Liver (tissue), 9 donors: Measurements from ENCODE around the gene SORL1. TPM values are rescaled to one million over a fixed set of nuclear protein-coding genes. Genes with fewer than 3 reads are reported as not detected.

ENCODE experiments used
- DNase-seq: peaks from one replicate; pipeline ENCODE4 v3.0.0-alpha.2; 2017; ENCODE audit warnings: low spot score
- H3K27ac ChIP-seq, 2 donors: one replicate each; pipeline ENCODE4 v1.7.0; 2013; ENCODE audit warnings: inconsistent platforms in 2 of 2, low read length in 2 of 2, control low read depth in 1 of 2, low read depth in 1 of 2, mild to moderate bottlenecking in 1 of 2
- H3K27me3 ChIP-seq, 4 donors: one replicate each; pipeline versions ENCODE4 v1.6.1 to v1.7.0; 2013; ENCODE audit warnings: low read length in 3 of 4, inconsistent platforms in 1 of 4, mild to moderate bottlenecking in 1 of 4, moderate library complexity in 1 of 4; ENCODE audit not compliant: control insufficient read depth in 4 of 4, insufficient read depth in 4 of 4
- H3K36me3 ChIP-seq, 4 donors: one replicate each; pipeline versions ENCODE4 v1.6.1 to v1.7.0; 2013; ENCODE audit warnings: low read length in 3 of 4, mild to moderate bottlenecking in 3 of 4, low read depth in 1 of 4, moderate library complexity in 1 of 4; ENCODE audit not compliant: control insufficient read depth in 4 of 4, insufficient read depth in 3 of 4
- H3K4me1 ChIP-seq, 4 donors: one replicate each; pipeline versions ENCODE4 v1.6.1 to v1.7.0; 2013; ENCODE audit warnings: low read length in 3 of 4, mild to moderate bottlenecking in 3 of 4, moderate library complexity in 1 of 4; ENCODE audit not compliant: control insufficient read depth in 4 of 4, insufficient read depth in 4 of 4
- H3K4me3 ChIP-seq, 3 donors: one replicate each; pipeline versions ENCODE4 v1.6.1 to v1.7.0; 2013; ENCODE audit warnings: low read length in 3 of 3, control low read depth in 1 of 3, low read depth in 1 of 3, mild to moderate bottlenecking in 1 of 3
- H3K9ac ChIP-seq, 2 donors: one replicate each; pipeline ENCODE4 v1.7.0; 2013; ENCODE audit warnings: low read length in 2 of 2, mild to moderate bottlenecking in 2 of 2, moderate library complexity in 2 of 2, control low read depth in 1 of 2, low read depth in 1 of 2
- H3K9me3 ChIP-seq, 4 donors: one replicate each; pipeline versions ENCODE4 v1.6.1 to v1.7.0; 2013; ENCODE audit warnings: low read length in 3 of 4; ENCODE audit not compliant: control insufficient read depth in 4 of 4
- FOXA1 ChIP-seq: IDR thresholded peaks from 2 replicates; pipeline ENCODE4 v1.6.1; 2016; ENCODE audit warnings: antibody characterized with exemption
- HNF4A ChIP-seq, 2 donors: conservative IDR thresholded peaks; 2 replicates each; pipeline ENCODE4 v1.6.1; 2016; ENCODE audit warnings: antibody characterized with exemption in 2 of 2, mild to moderate bottlenecking in 2 of 2
- JUND ChIP-seq, 2 donors: IDR thresholded peaks; 2 replicates each; pipeline ENCODE4 v1.6.1; 2016; ENCODE audit warnings: antibody characterized with exemption in 2 of 2
- RAD21 ChIP-seq, 2 donors: IDR thresholded peaks; 2 replicates each; pipeline ENCODE4 v1.6.1; 2016; ENCODE audit warnings: antibody characterized with exemption in 2 of 2, mild to moderate bottlenecking in 2 of 2
- RXRA ChIP-seq, 2 donors: IDR thresholded peaks; 2 replicates each; pipeline ENCODE4 v1.6.1; 2017 to 2018; ENCODE audit warnings: antibody characterized with exemption in 2 of 2, mild to moderate bottlenecking in 1 of 2
- SP1 ChIP-seq: IDR thresholded peaks from 2 replicates; pipeline ENCODE4 v1.6.1; 2018; ENCODE audit warnings: antibody characterized with exemption, mild to moderate bottlenecking
- TAF1 ChIP-seq: conservative IDR thresholded peaks from 2 replicates; pipeline ENCODE4 v1.6.1; 2016; ENCODE audit warnings: antibody characterized with exemption, mild to moderate bottlenecking
- YY1 ChIP-seq: IDR thresholded peaks from 2 replicates; pipeline ENCODE4 v1.6.1; 2016; ENCODE audit warnings: antibody characterized with exemption, mild to moderate bottlenecking
- WGBS: extraction: QIAGEN DNeasy Blood & Tissue Kit; methylation state at CpG from one replicate; pipeline ENCODE4 v1.1.7; 2013; 5-methylcytosine and 5-hydroxymethylcytosine counted together
- polyA plus RNA-seq, 2 donors: library from polyadenylated mRNA; stranded (reverse) in 1 of 2; unstranded in 1 of 2; fragments of 200-250 nt in 1 of 2; fragments of >200 nt in 1 of 2; fragmentation: Nextera tagmentation in 1 of 2; extraction: Ambion mirVana in 1 of 2; gene quantifications; one replicate each; pipeline versions ENCODE4 v1.2.1 to v1.2.3, GENCODE V29; 2013 to 2015
- total RNA-seq, 2 donors: library from RNA; depleted of rRNA; stranded (reverse); fragments of >200 nt; gene quantifications; one replicate each; pipeline ENCODE4 v1.2.3, GENCODE V29; 2014
- TF ChIP-seq, protein P1 (sequence below): fragments of 150-350 bp; IDR thresholded peaks from 2 replicates; pipeline ENCODE4 v1.5.1; 2017; ENCODE audit warnings: improper control_type of control experiment, low read depth, low read length; ENCODE audit not compliant: missing input control
- TF ChIP-seq, protein P2 (sequence below): IDR thresholded peaks from 2 replicates; pipeline ENCODE4 v1.6.1; 2016; ENCODE audit warnings: antibody characterized with exemption, mild to moderate bottlenecking
- TF ChIP-seq, protein P3 (sequence below): IDR thresholded peaks from 2 replicates; pipeline ENCODE4 v1.6.1; 2016; ENCODE audit warnings: antibody characterized with exemption
- TF ChIP-seq, protein P4 (sequence below): IDR thresholded peaks from 2 replicates; pipeline ENCODE4 v1.6.1; 2016; ENCODE audit warnings: antibody characterized with exemption
- donor health status: healthy.
- donor health status: healthy.
- donor health status: healthy.
- donor health status: healthy.
- donor health status: healthy.

Gene SORL1
- total and polyA plus RNA-seq, 4 donors: 14.6 to 124 (median 25.4) TPM

DNA sequence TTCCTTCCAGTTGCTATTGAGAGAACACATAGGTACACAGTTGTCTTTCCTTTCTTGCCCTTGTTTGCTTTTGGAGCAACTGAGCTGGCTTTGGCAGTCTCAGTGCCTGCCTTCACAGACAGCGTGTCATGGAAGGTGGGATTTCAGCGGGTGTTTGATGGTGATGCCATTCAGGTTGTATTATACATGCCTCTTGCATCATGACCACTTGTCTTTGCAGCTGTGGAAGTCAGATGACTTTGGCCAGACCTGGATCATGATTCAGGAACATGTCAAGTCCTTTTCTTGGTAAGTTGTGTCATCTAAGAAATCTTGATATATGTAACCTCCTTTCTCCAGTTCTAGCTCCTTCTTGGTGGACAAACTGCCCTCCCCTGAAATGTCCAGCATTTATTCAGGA is 37.7 kb downstream of the SORL1 start (continued):
- TF ChIP-seq, protein P1, sequence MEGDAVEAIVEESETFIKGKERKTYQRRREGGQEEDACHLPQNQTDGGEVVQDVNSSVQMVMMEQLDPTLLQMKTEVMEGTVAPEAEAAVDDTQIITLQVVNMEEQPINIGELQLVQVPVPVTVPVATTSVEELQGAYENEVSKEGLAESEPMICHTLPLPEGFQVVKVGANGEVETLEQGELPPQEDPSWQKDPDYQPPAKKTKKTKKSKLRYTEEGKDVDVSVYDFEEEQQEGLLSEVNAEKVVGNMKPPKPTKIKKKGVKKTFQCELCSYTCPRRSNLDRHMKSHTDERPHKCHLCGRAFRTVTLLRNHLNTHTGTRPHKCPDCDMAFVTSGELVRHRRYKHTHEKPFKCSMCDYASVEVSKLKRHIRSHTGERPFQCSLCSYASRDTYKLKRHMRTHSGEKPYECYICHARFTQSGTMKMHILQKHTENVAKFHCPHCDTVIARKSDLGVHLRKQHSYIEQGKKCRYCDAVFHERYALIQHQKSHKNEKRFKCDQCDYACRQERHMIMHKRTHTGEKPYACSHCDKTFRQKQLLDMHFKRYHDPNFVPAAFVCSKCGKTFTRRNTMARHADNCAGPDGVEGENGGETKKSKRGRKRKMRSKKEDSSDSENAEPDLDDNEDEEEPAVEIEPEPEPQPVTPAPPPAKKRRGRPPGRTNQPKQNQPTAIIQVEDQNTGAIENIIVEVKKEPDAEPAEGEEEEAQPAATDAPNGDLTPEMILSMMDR: no peak

DNA sequence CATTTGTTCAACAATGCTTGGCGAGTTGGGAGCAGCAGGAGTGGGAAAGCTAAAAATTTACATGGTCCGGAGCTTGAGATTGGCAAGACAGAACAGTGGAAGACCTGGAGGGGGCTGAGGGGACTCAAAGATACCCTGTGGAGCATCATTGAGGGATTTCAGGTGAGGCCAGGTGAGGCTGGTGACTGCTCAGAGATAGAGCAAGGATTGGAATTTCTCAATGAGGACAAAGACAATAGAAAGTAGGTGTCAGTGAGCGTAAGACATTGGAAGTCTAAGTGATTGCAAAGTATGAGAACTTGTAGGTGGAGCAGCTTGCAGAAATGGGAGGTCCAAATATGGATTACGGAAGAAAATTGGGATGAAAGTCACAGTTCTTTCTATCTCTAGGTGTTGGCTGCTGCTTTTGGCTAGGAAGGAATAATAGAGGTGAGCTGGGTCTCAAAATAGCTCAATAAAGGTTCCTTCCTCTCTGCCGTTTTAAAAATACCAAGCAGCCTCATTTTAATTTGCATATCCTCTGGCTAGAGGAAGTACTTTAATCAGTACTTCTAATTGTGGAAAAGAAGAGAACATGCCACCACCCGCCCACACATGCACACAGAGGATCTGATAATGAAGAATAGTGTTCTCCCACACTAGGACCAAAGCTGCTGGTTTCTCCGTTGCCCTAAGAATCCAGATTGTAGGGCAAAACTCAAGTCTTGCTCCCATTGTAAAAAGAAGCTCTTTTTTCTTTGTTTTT is 42.4 kb downstream of the SORL1 start:
- H3K4me3 ChIP-seq: no peak overlapping the region
- 89% methylated on average over 7 of the region's 7 CpGs for WGBS
- H3K4me1 ChIP-seq: no peaks in the 10 kb centered on the region
- no peaks in the 10 kb centered on the region for H3K9me3 ChIP-seq
- TF ChIP-seq, protein P2, sequence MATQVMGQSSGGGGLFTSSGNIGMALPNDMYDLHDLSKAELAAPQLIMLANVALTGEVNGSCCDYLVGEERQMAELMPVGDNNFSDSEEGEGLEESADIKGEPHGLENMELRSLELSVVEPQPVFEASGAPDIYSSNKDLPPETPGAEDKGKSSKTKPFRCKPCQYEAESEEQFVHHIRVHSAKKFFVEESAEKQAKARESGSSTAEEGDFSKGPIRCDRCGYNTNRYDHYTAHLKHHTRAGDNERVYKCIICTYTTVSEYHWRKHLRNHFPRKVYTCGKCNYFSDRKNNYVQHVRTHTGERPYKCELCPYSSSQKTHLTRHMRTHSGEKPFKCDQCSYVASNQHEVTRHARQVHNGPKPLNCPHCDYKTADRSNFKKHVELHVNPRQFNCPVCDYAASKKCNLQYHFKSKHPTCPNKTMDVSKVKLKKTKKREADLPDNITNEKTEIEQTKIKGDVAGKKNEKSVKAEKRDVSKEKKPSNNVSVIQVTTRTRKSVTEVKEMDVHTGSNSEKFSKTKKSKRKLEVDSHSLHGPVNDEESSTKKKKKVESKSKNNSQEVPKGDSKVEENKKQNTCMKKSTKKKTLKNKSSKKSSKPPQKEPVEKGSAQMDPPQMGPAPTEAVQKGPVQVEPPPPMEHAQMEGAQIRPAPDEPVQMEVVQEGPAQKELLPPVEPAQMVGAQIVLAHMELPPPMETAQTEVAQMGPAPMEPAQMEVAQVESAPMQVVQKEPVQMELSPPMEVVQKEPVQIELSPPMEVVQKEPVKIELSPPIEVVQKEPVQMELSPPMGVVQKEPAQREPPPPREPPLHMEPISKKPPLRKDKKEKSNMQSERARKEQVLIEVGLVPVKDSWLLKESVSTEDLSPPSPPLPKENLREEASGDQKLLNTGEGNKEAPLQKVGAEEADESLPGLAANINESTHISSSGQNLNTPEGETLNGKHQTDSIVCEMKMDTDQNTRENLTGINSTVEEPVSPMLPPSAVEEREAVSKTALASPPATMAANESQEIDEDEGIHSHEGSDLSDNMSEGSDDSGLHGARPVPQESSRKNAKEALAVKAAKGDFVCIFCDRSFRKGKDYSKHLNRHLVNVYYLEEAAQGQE: no peak
- TF ChIP-seq RXRA (IDR thresholded peaks at IDR 0.05) (no peak), RAD21 (IDR thresholded peaks at IDR 0.05) (no peak), FOXA1 (no peak), TAF1 (no peak), YY1 (no peak), JUND (IDR thresholded peaks at IDR 0.05) (no peak), HNF4A (conservative IDR thresholded peaks at IDR 0.05) (no peak), SP1 (no peak)
- TF ChIP-seq, protein P1: no peak
- TF ChIP-seq, protein P3, sequence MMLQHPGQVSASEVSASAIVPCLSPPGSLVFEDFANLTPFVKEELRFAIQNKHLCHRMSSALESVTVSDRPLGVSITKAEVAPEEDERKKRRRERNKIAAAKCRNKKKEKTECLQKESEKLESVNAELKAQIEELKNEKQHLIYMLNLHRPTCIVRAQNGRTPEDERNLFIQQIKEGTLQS: no peak
- TF ChIP-seq, protein P4, sequence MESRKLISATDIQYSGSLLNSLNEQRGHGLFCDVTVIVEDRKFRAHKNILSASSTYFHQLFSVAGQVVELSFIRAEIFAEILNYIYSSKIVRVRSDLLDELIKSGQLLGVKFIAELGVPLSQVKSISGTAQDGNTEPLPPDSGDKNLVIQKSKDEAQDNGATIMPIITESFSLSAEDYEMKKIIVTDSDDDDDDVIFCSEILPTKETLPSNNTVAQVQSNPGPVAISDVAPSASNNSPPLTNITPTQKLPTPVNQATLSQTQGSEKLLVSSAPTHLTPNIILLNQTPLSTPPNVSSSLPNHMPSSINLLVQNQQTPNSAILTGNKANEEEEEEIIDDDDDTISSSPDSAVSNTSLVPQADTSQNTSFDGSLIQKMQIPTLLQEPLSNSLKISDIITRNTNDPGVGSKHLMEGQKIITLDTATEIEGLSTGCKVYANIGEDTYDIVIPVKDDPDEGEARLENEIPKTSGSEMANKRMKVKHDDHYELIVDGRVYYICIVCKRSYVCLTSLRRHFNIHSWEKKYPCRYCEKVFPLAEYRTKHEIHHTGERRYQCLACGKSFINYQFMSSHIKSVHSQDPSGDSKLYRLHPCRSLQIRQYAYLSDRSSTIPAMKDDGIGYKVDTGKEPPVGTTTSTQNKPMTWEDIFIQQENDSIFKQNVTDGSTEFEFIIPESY: no peak
- no peaks in the 10 kb centered on the region for H3K27me3 ChIP-seq
- no peak for DNase-seq
- peaks cover 10 to 39% (median 33%) of the 10 kb centered on the region in 4 donors for H3K36me3 ChIP-seq
- no peak overlapping the region for H3K27ac ChIP-seq
- no peak overlapping the region for H3K9ac ChIP-seq
